WTC11 (cell line): Measurements from ENCODE around the gene APOL1.

Experiments
- ETV6 ChIP-seq: sonication (generic); formaldehyde crosslinking; IDR thresholded peaks from 2 replicates; pipeline ENCODE4 v1.8.1; 2022; ENCODE audit warnings: mild to moderate bottlenecking, missing genetic modification reagents
- TF ChIP-seq, protein P1 (sequence below): fragments of 200-600 bp; IDR thresholded peaks from 2 replicates; pipeline ENCODE4 v1.8.0; 2022; ENCODE audit warnings: antibody characterized with exemption
- TF ChIP-seq, protein P2 (sequence below): sonication (generic); formaldehyde crosslinking; conservative IDR thresholded peaks from 2 replicates; pipeline ENCODE4 v1.8.1; 2023; ENCODE audit warnings: mild to moderate bottlenecking, low read depth, missing genetic modification reagents, moderate library complexity
- TF ChIP-seq, protein P3 (sequence below): sonication (generic); formaldehyde crosslinking; IDR thresholded peaks from 2 replicates; pipeline ENCODE4 v1.8.0; 2022; ENCODE audit warnings: mild to moderate bottlenecking, missing genetic modification reagents

DNA sequence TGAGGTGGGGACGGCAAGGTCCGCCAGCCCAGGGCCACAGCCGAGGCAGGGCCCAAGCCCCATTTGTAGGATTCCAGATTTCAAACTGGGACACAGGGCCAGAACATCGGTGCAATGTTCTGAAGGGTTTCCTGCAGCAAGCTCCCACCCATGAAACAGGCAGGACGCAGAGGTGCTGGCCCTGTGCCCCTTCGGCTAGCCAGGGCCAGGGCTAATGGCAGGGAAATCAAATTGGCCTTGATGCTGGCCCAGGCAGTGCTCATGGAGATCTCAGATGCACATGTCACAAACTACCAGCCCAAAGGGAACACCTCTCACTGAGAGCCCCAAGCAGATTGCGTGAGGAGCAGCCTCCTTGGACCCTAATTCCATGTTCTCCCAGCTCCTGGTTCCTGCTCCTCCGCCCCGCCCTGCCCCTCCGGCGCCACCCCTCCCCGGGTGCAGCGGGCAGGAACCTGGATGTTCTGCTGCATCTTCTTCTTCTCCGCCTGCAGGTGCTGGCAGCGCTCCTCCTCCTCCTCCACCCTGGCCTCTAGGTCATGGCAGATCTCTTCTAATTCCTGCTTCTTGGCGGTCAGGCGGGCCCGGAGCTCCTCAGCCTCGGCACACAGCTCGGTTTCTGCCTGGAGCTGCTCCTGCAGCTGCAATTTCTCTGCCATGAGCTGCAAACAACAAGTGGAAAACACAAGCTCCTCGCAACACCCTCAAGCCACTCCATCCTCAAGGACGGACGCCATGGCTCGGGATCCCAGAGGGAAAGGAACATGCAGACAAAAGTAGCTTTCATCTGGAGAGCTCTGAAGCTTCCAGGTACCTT is 47.7 kb downstream of the APOL1 start:
- TF ChIP-seq, protein P1, sequence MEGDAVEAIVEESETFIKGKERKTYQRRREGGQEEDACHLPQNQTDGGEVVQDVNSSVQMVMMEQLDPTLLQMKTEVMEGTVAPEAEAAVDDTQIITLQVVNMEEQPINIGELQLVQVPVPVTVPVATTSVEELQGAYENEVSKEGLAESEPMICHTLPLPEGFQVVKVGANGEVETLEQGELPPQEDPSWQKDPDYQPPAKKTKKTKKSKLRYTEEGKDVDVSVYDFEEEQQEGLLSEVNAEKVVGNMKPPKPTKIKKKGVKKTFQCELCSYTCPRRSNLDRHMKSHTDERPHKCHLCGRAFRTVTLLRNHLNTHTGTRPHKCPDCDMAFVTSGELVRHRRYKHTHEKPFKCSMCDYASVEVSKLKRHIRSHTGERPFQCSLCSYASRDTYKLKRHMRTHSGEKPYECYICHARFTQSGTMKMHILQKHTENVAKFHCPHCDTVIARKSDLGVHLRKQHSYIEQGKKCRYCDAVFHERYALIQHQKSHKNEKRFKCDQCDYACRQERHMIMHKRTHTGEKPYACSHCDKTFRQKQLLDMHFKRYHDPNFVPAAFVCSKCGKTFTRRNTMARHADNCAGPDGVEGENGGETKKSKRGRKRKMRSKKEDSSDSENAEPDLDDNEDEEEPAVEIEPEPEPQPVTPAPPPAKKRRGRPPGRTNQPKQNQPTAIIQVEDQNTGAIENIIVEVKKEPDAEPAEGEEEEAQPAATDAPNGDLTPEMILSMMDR, result no peak
- TF ChIP-seq, protein P2, sequence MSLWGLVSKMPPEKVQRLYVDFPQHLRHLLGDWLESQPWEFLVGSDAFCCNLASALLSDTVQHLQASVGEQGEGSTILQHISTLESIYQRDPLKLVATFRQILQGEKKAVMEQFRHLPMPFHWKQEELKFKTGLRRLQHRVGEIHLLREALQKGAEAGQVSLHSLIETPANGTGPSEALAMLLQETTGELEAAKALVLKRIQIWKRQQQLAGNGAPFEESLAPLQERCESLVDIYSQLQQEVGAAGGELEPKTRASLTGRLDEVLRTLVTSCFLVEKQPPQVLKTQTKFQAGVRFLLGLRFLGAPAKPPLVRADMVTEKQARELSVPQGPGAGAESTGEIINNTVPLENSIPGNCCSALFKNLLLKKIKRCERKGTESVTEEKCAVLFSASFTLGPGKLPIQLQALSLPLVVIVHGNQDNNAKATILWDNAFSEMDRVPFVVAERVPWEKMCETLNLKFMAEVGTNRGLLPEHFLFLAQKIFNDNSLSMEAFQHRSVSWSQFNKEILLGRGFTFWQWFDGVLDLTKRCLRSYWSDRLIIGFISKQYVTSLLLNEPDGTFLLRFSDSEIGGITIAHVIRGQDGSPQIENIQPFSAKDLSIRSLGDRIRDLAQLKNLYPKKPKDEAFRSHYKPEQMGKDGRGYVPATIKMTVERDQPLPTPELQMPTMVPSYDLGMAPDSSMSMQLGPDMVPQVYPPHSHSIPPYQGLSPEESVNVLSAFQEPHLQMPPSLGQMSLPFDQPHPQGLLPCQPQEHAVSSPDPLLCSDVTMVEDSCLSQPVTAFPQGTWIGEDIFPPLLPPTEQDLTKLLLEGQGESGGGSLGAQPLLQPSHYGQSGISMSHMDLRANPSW (CRISPR knock-in tag), result no peak
- TF ChIP-seq ETV6, result no peak
- TF ChIP-seq, protein P3, sequence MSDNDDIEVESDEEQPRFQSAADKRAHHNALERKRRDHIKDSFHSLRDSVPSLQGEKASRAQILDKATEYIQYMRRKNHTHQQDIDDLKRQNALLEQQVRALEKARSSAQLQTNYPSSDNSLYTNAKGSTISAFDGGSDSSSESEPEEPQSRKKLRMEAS (CRISPR knock-in tag), result no peak
